ENCODE measurements around the gene SEPTIN10.

SEPTIN10 gene

GRCh38 chr2:109526442-109526970 lies 87.3 kb downstream of the SEPTIN10 start:
- FAIRE-seq: no peak
- no peak for DNase-seq (ENCODE audit: low spot score)

GRCh38 chr2:109525836-109526235 lies 87.9 kb downstream of the SEPTIN10 start:
- no peak for DNase-seq (ENCODE audit: low spot score)
- FAIRE-seq: no peak

GRCh38 chr2:109523536-109524361 lies 90.0 kb downstream of the SEPTIN10 start:
- FAIRE-seq: no peak

GRCh38 chr2:109523121-109523520 lies 90.6 kb downstream of the SEPTIN10 start:
- FAIRE-seq: no peak
- no peak for DNase-seq (ENCODE audit: low spot score)

More at GRCh38 chr2:109523536-109524361, 90.0 kb downstream of the SEPTIN10 start:
- no peak for DNase-seq (ENCODE audit: low spot score)

GRCh38 chr2:109522063-109522374 lies 91.7 kb downstream of the SEPTIN10 start:
- DNase-seq (ENCODE audit: low spot score) (no peak), FAIRE-seq (no peak)

- FAIRE-seq: no peak
- DNase-seq (ENCODE audit: low spot score): no peak
Observed at GRCh38 chr2:109521233-109522062, 92.3 kb downstream of the SEPTIN10 start.

GRCh38 chr2:109519513-109519912 lies 94.3 kb downstream of the SEPTIN10 start:
- DNase-seq (ENCODE audit: low spot score) (no peak), FAIRE-seq (no peak)

- no peak for DNase-seq (ENCODE audit: low spot score)
- no peak for FAIRE-seq
Observed at GRCh38 chr2:109517118-109517889, 96.5 kb downstream of the SEPTIN10 start.

- DNase-seq (ENCODE audit: low spot score): peak; percentile 37
- no peak for FAIRE-seq
Observed at GRCh38 chr2:109516445-109517117, 97.2 kb downstream of the SEPTIN10 start.

- FAIRE-seq: no peak
- no peak for DNase-seq (ENCODE audit: low spot score)
Observed at GRCh38 chr2:109514857-109515256, 98.9 kb downstream of the SEPTIN10 start.

- DNase-seq (ENCODE audit: low spot score) (peak; percentile 64), FAIRE-seq (no peak)
Observed at GRCh38 chr2:109513749-109514588, 99.8 kb downstream of the SEPTIN10 start.

GRCh38 chr2:109513230-109513629 lies 100.5 kb downstream of the SEPTIN10 start:
- FAIRE-seq: no peak
- DNase-seq (ENCODE audit: low spot score): no peak

- DNase-seq (ENCODE audit: low spot score): no peak
- no peak for FAIRE-seq
Observed at GRCh38 chr2:109512076-109512475, 101.7 kb downstream of the SEPTIN10 start.

GRCh38 chr2:109511168-109511567 lies 102.6 kb downstream of the SEPTIN10 start:
- DNase-seq (ENCODE audit: low spot score) (no peak), FAIRE-seq (no peak)

- FAIRE-seq (no peak), DNase-seq (ENCODE audit: low spot score) (peak; percentile 52)
Observed at GRCh38 chr2:109510136-109511028, 103.4 kb downstream of the SEPTIN10 start.

- no peak for DNase-seq (ENCODE audit: low spot score)
- no peak for FAIRE-seq
Observed at GRCh38 chr2:109508556-109508955, 105.2 kb downstream of the SEPTIN10 start.

- FAIRE-seq: no peak
- no peak for DNase-seq (ENCODE audit: low spot score)
Observed at GRCh38 chr2:109507828-109508227, 105.9 kb downstream of the SEPTIN10 start.

GRCh38 chr2:109507217-109507616 lies 106.5 kb downstream of the SEPTIN10 start:
- no peak for FAIRE-seq

GRCh38 chr2:109503191-109503590 lies 110.6 kb downstream of the SEPTIN10 start:
- DNase-seq (ENCODE audit: low spot score) (no peak), FAIRE-seq (no peak)

More at GRCh38 chr2:109507217-109507616, 106.5 kb downstream of the SEPTIN10 start:
- DNase-seq (ENCODE audit: low spot score): no peak

All from RCC 7860 (cell line).